ENCODE data around the gene XRCC4. TPM values are rescaled to one million over a fixed set of nuclear protein-coding genes. Genes with fewer than 3 reads are reported as not detected.

XRCC4 gene
- total RNA-seq, 1 donor from 2014 or later: 12.1 TPM

DNA sequence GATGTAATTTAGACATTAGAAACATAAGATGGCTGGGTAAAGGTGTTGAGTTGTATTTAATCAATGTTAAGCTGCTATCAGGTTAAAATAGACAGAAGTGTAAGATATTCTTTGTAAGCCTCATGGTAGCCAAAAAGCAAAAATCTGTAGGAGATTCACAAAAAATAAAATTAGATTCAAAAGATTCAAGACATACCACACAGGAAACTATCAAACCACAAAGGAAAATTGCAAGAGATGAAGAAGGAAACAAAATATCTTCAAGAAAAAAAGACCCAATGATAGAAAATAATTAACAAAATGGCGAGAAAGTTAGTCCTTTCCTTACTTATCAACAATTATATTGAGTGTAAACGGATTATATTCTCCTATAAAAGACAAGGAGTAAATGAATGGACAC lies 15.3 kb downstream of the XRCC4 start:
- H3K27ac Mint-ChIP-seq: no peak overlapping the region
- H3K27me3 Mint-ChIP-seq (ENCODE audit: low read depth): no peaks in the 10 kb centered on the region
- no peak overlapping the region for H3K4me3 Mint-ChIP-seq
- H3K4me1 Mint-ChIP-seq: peaks cover 18% of the 10 kb centered on the region
- H3K9me3 Mint-ChIP-seq: peaks cover 42% of the 10 kb centered on the region
- TF ChIP-seq CTCF (IDR thresholded peaks at IDR 0.05; ENCODE audit: unreplicated experiment): no peak
- peaks cover 22% of the 10 kb centered on the region for H3K36me3 Mint-ChIP-seq
- no peak for DNase-seq (ENCODE audit: low spot score in 2 of 2, unreplicated experiment in 2 of 2)

DNA sequence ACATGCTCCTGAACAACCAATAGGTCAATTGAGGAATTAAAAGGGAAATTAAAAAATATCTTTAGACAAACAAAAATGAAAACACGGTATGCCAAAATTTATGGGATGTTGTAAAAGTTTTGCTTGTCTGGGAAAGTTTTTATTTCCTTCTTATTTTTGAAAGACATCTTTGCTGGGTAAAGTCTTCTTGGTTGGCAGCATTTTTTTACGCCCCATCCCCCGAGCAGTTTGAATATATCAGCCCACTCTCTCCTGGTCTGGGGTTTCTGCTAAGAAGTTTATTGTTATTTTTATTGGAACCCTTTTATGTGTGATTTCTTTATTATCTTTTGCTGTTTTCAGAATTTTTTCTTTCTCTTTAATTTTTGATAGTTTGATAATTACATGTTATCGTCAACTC lies 16.3 kb downstream of the XRCC4 start:
- DNase-seq (ENCODE audit: low spot score in 2 of 2, unreplicated experiment in 2 of 2): no peak
- Mint-ChIP-seq H3K27me3 (ENCODE audit: low read depth) (no peaks in the 10 kb centered on the region), H3K9me3 (peaks cover 42% of the 10 kb centered on the region), H3K36me3 (peaks cover 22% of the 10 kb centered on the region), H3K4me3 (no peak overlapping the region), H3K27ac (no peak overlapping the region), H3K4me1 (peaks cover 27% of the 10 kb centered on the region)
- TF ChIP-seq CTCF (IDR thresholded peaks at IDR 0.05; ENCODE audit: unreplicated experiment): no peak

DNA sequence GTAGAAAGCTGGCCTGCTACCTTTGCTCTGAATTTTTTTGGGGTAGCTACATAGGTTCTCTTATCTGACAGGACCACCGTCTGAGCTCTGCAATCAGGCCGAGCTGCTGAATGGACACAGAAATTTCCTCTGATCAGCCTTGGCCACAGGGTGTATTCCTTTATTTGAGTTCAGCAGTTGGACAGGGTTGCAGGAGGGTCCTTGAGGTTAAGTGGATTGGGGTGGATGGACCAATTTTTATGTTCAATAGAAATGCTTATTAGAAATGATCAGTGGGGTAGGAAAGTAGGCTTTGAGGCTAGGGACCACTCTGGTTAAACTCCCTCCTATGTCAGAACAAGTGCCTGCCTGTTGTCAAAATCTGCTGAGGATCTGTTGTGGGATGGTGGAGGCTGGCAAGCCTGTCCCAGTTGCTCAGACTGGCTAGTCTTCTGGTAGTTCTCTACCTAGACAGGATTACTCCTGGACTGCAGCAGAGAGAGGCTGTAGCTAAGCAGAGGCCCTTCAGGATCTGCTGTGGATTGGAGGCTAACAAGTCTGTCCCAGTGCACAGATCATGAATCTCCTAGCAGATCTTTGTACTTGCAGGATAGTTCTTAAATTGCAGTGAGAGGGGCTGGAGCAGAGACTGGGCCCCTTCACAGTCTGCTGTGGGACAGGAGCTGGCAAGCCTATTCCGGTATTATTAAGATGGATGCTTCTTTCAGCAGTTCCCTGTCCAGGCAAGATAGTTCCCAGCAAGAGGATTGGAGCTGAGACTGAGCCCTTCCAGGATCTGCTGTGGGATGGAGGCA lies 18.0 kb downstream of the XRCC4 start:
- Mint-ChIP-seq H3K27me3 (ENCODE audit: low read depth) (no peaks in the 10 kb centered on the region), H3K4me1 (peaks cover 40% of the 10 kb centered on the region), H3K4me3 (no peak overlapping the region), H3K9me3 (peaks cover 37% of the 10 kb centered on the region), H3K27ac (peak overlapping the region; percentile 53), H3K36me3 (peaks cover 21% of the 10 kb centered on the region)
- TF ChIP-seq CTCF (IDR thresholded peaks at IDR 0.05; ENCODE audit: unreplicated experiment): no peak
- DNase-seq (ENCODE audit: low spot score in 2 of 2, unreplicated experiment in 2 of 2): no peak

- peaks cover 30% of the 10 kb centered on the region for H3K9me3 Mint-ChIP-seq
- DNase-seq (ENCODE audit: low spot score in 2 of 2, unreplicated experiment in 2 of 2): no peak
Observed at GRCh38 chr5:83095957-83096539, 18.7 kb downstream of the XRCC4 start.

GRCh38 chr5:83096660-83097339 lies 19.5 kb downstream of the XRCC4 start:
- no peak for DNase-seq (ENCODE audit: low spot score in 2 of 2, unreplicated experiment in 2 of 2)
- TF ChIP-seq CTCF (IDR thresholded peaks at IDR 0.05; ENCODE audit: unreplicated experiment): no peak
- Mint-ChIP-seq H3K27ac (no peak overlapping the region), H3K4me3 (no peak overlapping the region), H3K36me3 (peaks cover 18% of the 10 kb centered on the region), H3K9me3 (peaks cover 22% of the 10 kb centered on the region), H3K27me3 (ENCODE audit: low read depth) (no peaks in the 10 kb centered on the region), H3K4me1 (peaks cover 47% of the 10 kb centered on the region)

More at GRCh38 chr5:83095957-83096539, 18.7 kb downstream of the XRCC4 start:
- H3K36me3 Mint-ChIP-seq: peaks cover 18% of the 10 kb centered on the region
- no peak for TF ChIP-seq CTCF (IDR thresholded peaks at IDR 0.05; ENCODE audit: unreplicated experiment)
- H3K27me3 Mint-ChIP-seq (ENCODE audit: low read depth): no peaks in the 10 kb centered on the region
- peaks cover 40% of the 10 kb centered on the region for H3K4me1 Mint-ChIP-seq
- peak overlapping the region; percentile 26 for H3K27ac Mint-ChIP-seq
- H3K4me3 Mint-ChIP-seq: no peak overlapping the region
